Body of pancreas (tissue), 4 donors: ENCODE measurements around the gene LHX3.

Source experiments
- CTCF ChIP-seq, 7 experiments: fragments of 450-650 bp in 4 of 7; fragments of 200-600 bp in 3 of 7; sonication (generic) in 3 of 7; IDR thresholded peaks; one replicate each; pipeline ENCODE4 v1.5.1; 2016 to 2019; ENCODE audit warnings: antibody characterized with exemption in 7 of 7
- POLR2A ChIP-seq, 3 donors: fragments of 450-650 bp; IDR thresholded peaks; one replicate each; pipeline ENCODE4 v1.6.1; 2016; ENCODE audit warnings: antibody characterized with exemption in 3 of 3, mild to moderate bottlenecking in 2 of 3

DNA sequence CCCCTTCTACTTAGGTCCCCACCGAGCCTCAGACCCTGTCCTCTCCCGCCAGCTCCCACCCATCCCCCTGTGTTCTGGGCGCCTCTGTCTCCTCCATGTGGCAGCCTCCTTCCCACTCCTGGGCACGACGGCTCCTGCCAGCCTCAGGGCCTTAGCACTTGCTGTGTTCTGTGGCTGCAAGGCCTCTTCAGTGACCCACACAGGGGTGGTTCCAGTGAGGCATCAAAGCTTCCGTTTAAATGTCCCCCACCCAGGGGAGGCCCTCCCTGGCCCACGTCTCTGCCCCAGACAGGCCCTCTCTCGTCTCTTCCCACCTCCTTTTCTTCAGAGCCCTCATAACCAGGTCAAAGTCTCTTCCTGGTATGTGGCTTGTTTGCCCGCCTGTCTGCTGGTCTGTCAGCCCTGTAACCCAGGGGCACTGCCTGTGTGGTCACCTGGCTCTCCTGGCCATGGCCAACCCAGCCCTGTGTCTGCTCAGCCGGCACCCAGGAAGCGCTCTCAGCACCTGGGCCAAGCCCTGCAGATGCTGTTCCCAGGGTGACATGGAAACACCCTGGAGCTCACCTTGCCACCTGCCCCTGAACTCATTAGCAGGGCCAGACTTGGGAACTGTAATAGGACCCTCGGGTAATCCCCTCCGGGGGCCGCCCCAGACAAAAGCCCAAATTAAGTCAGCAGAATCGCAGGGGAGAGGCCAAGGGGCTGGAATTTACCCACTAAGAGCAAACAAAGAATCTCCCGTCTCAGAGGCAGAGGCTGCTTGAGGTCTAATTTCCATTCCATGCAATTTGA lies 33.7 kb downstream of the LHX3 start:
- no peak for TF ChIP-seq CTCF (IDR thresholded peaks at IDR 0.05)
- TF ChIP-seq POLR2A (IDR thresholded peaks at IDR 0.05), result no peak
